Thyroid gland (tissue), 4 donors: ENCODE data around the gene GLIS2. TPM values are rescaled to one million over a fixed set of nuclear protein-coding genes. Genes with fewer than 3 reads are reported as not detected.

Source experiments
- DNase-seq, 2 donors: peaks; one replicate each; pipeline ENCODE4 v3.0.0-alpha.2; 2019
- H3K27ac ChIP-seq, 3 donors: fragments of 200-600 bp; sonication (generic); 1 replicate in 2 of 3; 2 replicates in 1 of 3; pipeline ENCODE4 v1.5.1; 2016 to 2019; ENCODE audit warnings: mild to moderate bottlenecking in 1 of 3, moderate library complexity in 1 of 3
- H3K27me3 ChIP-seq: fragments of 200-600 bp; sonication (generic); one replicate; pipeline ENCODE4 v1.5.1; 2019
- H3K36me3 ChIP-seq, 2 donors: fragments of 200-600 bp; sonication (generic); one replicate each; pipeline ENCODE4 v1.5.1; 2016 to 2019
- H3K4me1 ChIP-seq, 2 donors: fragments of 200-600 bp; sonication (generic); one replicate each; pipeline ENCODE4 v1.5.1; 2017 to 2019
- H3K4me3 ChIP-seq, 3 donors: fragments of 200-600 bp; sonication (generic); replicated peaks in 1 of 3; 1 replicate in 2 of 3; 2 replicates in 1 of 3; pipeline ENCODE4 v1.5.1; 2016; ENCODE audit warnings: mild to moderate bottlenecking in 1 of 3
- H3K9me3 ChIP-seq: fragments of 200-600 bp; sonication (generic); one replicate; pipeline ENCODE4 v1.5.1; 2017
- POLR2A ChIP-seq, 2 donors: fragments of 450-650 bp; IDR thresholded peaks; one replicate each; pipeline ENCODE4 v1.6.1; 2017; ENCODE audit warnings: antibody characterized with exemption in 2 of 2, mild to moderate bottlenecking in 2 of 2, moderate library complexity in 1 of 2
- WGBS, 2 donors: methylation state at CpG; one replicate each; pipeline ENCODE4 v1.1.5; 2017; 5-methylcytosine and 5-hydroxymethylcytosine counted together
- intact Hi-C: fragments of 100-400 bp; cut with DNase I; formaldehyde crosslinking; loops from one replicate; pipeline ENCODE4 v1.15.1; 2023
- total RNA-seq, 4 donors: library from RNA; depleted of rRNA; stranded (reverse); fragments of >200 nt; gene quantifications; one replicate each; pipeline ENCODE4 v1.2.3, GENCODE V29; 2016
- TF ChIP-seq, protein P1 (sequence below), 6 experiments: fragments of 200-600 bp in 3 of 6; fragments of 450-650 bp in 3 of 6; sonication (generic) in 3 of 6; IDR thresholded peaks; one replicate each; pipeline ENCODE4 v1.5.1; 2016 to 2019; ENCODE audit warnings: antibody characterized with exemption in 6 of 6, mild to moderate bottlenecking in 2 of 6, inconsistent platforms in 1 of 6, moderate library complexity in 1 of 6

The GLIS2 gene
- total RNA-seq, 4 donors from 2014 or later, result 5.5 to 7.6 (median 6.7) TPM

- WGBS, 2 donors, result 94 to 97% methylated on average over 6 of the region's 6 CpGs
- DNase-seq, result no peak
- intact Hi-C loops, result no loop called here
- H3K27me3 ChIP-seq, result no peaks in the 10 kb centered on the region
- H3K36me3 ChIP-seq, result no peaks in the 10 kb centered on the region
- H3K4me3 ChIP-seq, result no peak overlapping the region
- H3K9me3 ChIP-seq, result no peaks in the 10 kb centered on the region
- TF ChIP-seq POLR2A (IDR thresholded peaks at IDR 0.05), result no peak
- TF ChIP-seq, protein P1, sequence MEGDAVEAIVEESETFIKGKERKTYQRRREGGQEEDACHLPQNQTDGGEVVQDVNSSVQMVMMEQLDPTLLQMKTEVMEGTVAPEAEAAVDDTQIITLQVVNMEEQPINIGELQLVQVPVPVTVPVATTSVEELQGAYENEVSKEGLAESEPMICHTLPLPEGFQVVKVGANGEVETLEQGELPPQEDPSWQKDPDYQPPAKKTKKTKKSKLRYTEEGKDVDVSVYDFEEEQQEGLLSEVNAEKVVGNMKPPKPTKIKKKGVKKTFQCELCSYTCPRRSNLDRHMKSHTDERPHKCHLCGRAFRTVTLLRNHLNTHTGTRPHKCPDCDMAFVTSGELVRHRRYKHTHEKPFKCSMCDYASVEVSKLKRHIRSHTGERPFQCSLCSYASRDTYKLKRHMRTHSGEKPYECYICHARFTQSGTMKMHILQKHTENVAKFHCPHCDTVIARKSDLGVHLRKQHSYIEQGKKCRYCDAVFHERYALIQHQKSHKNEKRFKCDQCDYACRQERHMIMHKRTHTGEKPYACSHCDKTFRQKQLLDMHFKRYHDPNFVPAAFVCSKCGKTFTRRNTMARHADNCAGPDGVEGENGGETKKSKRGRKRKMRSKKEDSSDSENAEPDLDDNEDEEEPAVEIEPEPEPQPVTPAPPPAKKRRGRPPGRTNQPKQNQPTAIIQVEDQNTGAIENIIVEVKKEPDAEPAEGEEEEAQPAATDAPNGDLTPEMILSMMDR (IDR thresholded peaks at IDR 0.05), result no peak
- peaks cover 16 to 26% of the 10 kb centered on the region in 2 donors for H3K4me1 ChIP-seq
- no peak overlapping the region for H3K27ac ChIP-seq
These were observed 13.9 kb upstream of the GLIS2 start for GRCh38 chr16:4301968-4302367.

DNA sequence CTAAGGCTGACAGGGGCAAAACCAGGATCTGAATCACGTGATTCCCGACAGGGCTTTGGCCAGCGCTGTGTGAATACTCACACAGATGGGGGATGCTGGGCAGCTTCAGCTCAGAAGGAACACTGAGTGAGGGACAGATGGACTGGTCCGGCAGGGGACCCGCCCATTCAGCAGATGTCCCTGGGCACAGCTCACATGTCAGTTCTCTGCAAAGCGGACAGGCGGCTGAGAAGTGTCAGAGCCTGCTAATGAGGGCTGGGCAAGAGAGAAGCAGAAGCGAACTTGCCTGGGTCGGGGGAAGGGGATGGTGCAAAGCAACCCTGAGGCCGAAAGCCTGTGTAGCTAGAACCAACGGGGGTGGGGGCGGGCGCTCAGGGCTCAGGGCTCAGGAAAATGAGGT, 11.9 kb upstream of the GLIS2 start:
- Histone ChIP-seq H3K4me1 (peaks cover 15 to 20% of the 10 kb centered on the region in 2 donors), H3K27ac (no peak overlapping the region), H3K9me3 (no peaks in the 10 kb centered on the region), H3K27me3 (no peaks in the 10 kb centered on the region), H3K4me3 (no peak overlapping the region), H3K36me3 (no peaks in the 10 kb centered on the region)
- intact Hi-C loops, result no loop called here
- WGBS, 2 donors, result 83 to 85% methylated on average over 13 of the region's 13 CpGs
- TF ChIP-seq, protein P1 (IDR thresholded peaks at IDR 0.05), result no peak
- no peak for TF ChIP-seq POLR2A (IDR thresholded peaks at IDR 0.05)
- DNase-seq, result no peak

GRCh38 chr16:4306470-4307214, 9.2 kb upstream of the GLIS2 start:
- Histone ChIP-seq H3K9me3 (no peaks in the 10 kb centered on the region), H3K27me3 (no peaks in the 10 kb centered on the region), H3K4me1 (peaks cover 10 to 12% of the 10 kb centered on the region in 2 donors), H3K36me3 (no peaks in the 10 kb centered on the region), H3K27ac (peak overlapping the region; percentile 71 to 83 (median 75)), H3K4me3 (peak overlapping the region in 1 of 3 donors; percentile 9)
- intact Hi-C loops, result no loop called here
- TF ChIP-seq, protein P1 (IDR thresholded peaks at IDR 0.05), result no peak
- no peak for TF ChIP-seq POLR2A (IDR thresholded peaks at IDR 0.05)
- WGBS, 2 donors, result 39 to 44% methylated on average over 12 to 14 of the region's 16 CpGs
- peak; percentile 79 to 84 for DNase-seq

DNA sequence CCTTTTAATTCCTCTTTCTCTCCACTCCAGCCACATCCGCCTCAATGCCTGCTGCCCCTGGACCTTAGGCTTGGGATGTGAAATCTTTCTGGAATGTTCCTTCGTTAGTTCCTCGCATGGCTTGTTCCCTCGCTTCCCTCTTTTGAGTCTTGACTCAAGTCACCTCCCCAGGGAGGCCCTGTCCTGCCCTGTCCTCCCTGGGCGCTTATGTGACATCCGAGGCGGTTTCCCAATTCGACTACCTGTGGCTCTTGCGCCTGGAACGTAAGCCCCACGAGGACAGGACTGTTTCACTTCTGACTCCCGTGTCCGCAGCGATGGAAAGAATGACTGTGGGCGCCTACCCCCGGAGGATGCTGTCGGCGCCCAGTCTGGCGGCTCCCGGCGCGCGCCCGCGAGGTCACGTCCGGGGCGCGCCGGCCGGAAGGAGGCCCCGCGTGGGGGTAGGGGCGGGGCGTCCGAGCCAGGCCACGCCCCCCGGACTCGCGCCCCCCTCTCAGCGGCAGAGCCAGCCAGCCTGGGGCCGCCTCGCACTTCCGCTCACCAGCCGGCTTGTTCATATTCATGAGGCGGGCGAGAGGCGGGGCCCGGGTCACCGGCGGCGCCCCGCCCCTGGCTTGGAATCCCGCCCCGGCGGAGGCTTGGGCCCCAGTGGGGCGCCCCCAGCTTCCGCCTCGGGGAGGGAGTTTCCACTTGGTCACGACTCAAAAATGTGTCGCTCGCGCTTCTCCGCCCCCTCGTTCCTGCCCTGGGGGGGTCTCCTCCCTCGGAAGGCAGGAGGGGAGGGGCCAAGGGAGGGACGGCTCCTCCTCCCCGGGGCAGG, 8.4 kb upstream of the GLIS2 start:
- peak overlapping the region in 2 of 3 donors; percentile 7 to 9 for H3K4me3 ChIP-seq
- no peaks in the 10 kb centered on the region for H3K27me3 ChIP-seq
- TF ChIP-seq POLR2A (IDR thresholded peaks at IDR 0.05), result peak in 1 of 2 donors; percentile 54
- TF ChIP-seq, protein P1 (IDR thresholded peaks at IDR 0.05), result peak in 1 of 6 experiments; percentile 9
- H3K27ac ChIP-seq, result peak overlapping the region; percentile 71 to 83 (median 75)
- intact Hi-C loops, result no loop called here
- WGBS, 2 donors, result 14 to 23% methylated on average over 14 to 26 of the region's 68 CpGs
- H3K9me3 ChIP-seq, result no peaks in the 10 kb centered on the region
- peaks cover 10 to 12% of the 10 kb centered on the region in 2 donors for H3K4me1 ChIP-seq
- DNase-seq, result peak; percentile 96
- H3K36me3 ChIP-seq, result no peaks in the 10 kb centered on the region
